HG03039 (cell line): ENCODE results near the gene SLC26A11.
"Not testable (repeated sequence)": the region's sequence is repeated elsewhere in the genome, so short reads cannot be mapped to it uniquely, and the experiment has no call there.

Experiments
- ATAC-seq: cut with Tn5 transposase; IDR thresholded peaks from one replicate; pipeline ENCODE4 v1.9.1; 2021; ENCODE audit warnings: mild to moderate bottlenecking, moderate library complexity; ENCODE audit not compliant: unreplicated experiment

The SLC26A11 gene

DNA sequence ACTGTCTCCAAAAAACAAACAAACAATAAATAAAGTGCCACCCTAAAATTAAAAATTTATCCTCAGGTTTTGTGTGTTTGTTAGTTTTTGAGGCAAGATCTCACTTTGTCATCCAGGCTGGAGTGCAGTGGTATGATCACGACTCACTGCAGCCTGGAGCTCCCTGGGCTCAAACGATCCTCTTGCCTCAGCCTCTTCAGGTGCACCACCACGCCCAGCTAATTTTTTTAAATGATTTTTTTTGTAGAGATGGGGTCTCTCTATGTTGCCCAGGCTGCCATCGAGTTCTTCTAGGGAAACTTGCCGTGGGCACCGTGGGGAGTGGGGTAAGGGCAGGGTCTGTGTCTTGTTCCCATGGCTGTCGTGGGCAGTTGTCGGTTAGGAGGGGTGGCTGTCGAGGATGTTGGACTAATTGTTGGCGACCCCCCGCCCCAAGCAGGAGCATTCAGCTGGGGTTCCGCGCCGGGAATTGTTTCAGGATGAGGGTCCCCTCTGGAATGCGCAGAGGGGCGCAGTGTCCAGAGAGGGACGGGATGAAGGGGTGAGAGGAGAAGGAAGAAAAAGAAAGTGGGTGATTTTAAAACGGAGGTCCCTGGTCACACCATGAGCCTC, 39.3 kb downstream of the SLC26A11 start:
- no peak for ATAC-seq

DNA sequence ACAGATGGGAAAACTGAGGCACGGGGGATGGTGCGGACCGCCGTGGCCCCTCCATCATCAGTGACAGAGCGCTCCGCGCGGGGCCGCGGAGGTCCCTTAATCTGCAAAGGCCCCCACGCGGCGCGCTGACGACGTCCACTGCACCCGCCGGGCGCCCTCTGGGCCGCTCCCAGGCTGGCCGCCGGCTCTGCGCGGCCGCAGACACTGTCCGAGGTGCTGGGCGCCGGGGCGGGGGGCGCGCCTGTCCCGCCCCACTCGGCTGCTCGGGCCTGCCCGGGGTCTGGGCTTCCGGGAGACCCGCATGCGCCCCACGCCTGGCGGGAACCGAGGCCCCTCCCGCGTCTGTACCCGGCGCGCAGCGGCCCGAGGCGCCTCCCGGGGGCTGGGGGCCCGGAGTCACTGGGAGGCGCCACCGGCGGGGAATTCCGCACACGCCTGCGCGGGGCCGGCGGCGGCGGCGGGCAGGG, 39.9 kb downstream of the SLC26A11 start:
- ATAC-seq, result peak; percentile 35

DNA sequence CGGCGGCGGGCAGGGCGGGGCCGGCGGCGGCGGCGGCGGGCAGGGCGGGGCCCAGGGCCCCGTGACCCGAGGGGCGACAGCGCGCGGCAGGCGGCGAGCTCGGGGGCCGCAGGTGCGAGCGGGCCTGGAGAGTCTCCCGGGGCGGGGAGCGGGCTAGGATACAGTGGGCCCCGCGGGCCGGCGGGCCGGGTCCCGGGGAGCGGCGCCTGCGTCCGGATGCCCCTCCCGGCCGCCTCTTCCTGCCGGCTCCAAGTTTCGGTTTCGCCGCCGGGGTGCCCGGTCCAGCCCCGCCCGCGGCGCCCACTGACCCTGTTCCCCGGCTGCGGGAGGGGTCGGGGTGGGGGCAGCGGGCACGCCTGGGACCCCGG, 40.5 kb downstream of the SLC26A11 start, which contains the start of gene RNF213:
TSS of gene RNF213 (plus strand) at position 62 of the 368 bp plus-strand sequence. CDS start 2,830 bp downstream, outside the sequence.
- ATAC-seq, result peak; percentile 26

DNA sequence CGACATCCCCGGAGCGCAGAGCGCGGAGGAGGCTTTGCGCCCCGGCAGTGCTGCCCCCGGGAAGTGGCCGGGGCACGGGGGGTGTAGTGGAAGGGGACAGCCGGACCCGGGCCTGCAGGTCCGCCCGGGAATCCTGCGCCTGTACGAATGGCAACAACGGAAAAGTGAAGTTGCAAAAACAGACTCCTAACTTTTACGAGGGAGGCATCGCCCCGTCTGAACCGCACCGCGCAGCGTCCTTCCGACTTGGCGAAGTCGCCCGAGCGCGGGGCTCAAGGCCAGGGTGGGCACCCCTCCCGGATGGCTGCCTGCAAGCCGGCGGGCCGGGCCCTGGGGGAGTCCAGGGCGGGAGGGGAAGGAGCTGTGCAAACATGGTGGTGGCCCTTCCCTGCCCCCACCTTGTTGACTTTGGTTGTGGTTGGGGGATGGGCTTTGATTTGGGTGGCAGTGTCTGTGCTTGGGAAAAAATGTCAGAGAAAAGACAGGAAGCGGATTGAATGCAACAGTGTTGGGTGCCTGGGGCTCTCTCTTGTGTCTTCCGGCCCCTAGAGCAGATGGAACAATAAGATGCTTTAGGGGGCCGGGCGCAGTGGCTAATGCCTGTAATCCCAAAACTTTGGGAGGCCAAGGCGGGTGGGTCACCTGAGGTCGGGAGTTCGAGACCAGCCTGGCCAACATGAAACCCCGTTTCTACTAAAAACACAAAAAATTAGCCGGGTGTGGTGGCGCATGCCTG, 41.1 kb downstream of the SLC26A11 start:
- ATAC-seq, result no peak

DNA sequence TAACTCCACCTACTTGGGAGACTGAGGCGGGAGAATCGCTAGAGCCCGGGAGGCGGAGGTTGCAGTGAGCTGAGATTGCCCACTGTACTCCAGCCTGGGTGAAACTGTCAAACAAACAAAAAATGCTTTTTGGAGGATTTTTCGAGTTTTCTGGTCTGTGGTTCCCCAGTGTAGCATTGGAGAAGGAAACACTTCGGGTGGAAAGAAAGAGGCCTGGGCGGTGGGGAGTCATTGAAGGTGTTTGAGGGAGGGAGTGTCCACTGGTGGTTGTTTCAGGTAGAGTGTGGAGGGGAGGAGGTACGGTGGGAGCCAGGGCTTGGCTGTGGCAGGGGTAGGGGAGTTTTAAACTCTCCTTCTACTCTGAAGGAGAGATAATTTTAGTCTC, 41.7 kb downstream of the SLC26A11 start:
- ATAC-seq, result no peak

DNA sequence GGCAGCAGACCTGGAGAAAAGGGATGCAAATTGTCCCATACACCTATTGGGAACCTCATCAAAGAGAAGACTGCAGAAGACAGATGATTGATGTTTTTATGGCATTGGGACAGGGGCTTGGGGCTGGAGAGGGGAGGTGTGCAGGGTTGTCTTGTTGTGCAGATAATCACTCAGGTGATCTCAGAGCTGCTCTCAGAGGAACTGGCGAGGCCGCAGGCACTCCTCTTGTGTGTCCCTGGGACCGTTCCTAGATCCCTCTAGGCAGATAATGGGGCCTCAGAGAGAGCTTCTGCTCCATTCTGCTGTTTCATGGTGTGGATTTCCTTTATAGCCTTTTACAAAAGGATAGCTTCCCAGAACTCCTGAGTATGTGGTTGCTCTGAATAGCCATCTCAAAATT, 42.1 kb downstream of the SLC26A11 start:
- no peak for ATAC-seq

DNA sequence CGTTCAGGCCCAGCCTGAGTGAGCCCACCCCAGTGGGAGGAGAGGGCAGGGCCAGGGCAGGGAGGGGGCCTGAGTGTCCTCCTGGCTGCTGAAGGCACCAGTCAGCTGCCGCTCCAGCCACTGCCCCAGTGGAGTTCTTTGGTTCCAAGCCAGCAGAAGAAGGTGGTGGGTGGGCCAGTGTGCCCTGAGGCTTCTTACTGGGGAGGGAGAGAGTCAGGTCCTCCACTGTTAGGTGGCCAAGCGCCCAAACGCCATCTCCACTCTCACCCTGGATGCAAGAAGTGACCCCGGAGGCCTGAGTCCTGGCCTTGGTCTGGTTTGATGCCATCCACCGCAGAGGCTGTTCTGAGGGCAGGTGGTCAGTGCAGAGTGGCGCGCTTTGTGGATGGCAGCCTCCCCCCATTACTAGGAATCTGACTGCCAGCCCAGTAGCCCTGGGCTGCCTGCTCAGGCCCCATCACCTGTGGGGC, 42.6 kb downstream of the SLC26A11 start:
- no peak for ATAC-seq

DNA sequence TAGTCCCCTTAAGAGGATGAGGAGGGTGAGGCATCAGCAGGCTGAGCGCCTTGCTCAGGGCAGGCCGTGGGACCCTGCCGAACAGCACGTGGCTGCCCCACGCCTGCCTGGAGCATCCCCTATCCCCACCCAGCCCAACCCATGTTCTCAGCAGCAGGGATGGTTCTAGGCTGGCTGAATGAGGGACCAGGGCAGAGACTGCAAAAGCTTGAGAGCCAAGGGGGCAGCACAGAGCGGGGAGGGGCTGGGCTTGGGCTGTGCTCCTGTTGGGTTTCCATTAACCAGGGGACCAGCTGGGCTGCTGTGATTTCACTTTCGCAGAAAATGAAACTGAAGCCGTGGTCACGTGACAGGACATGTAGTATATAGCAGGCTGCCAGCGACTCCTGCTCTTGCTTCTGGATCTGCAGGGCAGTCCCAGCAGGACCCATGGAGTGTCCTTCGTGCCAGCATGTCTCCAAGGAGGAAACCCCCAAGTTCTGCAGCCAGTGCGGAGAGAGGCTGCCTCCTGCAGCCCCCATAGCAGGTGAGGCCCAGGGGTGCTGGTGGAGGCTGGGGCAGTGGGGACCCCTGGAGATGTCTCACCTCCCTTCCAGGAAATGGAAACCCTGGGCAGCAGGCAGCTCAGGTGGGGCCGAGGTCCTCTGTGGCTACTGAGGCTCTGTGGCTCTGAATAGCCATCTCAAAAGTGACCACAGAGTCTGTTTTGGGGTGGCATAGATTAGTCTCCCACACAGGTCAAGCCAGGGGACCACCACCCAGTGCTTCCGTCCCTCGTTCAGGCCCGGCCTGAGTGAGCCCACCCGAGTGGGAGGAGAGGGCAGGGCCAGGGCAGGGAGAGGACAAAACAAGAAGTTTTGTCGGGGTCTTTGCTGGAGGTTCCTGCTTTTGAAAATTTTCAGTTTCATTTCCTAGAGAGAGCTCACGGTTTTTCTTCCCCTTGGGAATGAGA, 43.3 kb downstream of the SLC26A11 start:
- ATAC-seq, result no peak

DNA sequence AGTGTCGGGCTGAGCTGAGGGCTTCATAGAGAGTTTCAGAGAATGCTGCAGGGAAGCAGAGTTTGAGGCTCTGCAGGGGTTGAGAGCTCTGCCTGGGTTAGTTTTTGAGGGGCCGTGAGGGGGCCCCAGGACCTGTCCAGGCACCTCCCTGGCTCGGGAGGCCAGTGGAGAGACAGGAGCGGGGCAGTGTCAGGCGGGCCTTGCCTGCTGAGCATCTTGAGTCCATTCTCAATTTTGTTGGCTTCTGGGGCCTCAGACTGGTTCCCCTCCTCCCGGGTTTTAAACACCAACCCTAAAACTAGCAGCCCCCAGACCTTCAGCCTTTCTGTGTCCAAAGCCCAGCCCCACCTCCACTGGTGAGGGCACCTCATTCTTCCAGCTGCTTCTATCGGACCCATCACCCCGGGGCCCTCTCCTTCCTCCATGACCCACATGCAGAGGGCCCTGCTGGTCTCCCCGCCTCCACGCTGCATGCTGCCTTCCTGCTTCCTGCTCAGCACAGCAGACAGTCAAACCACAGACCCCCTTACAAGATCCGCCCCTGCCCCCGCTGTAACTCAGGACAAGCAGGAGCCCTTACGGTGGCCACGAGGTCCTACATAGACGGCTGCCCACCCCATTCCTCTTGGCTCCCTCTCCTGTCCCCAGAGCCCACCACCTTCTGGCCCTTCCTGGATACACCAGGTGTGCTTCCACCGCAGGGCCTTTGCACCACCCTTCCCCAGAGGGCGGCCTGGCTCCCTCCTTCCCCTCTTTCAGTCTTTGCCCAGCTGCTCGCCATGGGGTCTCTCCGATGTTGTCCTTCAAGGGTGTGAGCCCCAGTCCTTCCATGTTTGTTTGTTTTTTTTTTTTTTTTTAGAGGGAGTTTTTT, 44.2 kb downstream of the SLC26A11 start:
- no peak for ATAC-seq

DNA sequence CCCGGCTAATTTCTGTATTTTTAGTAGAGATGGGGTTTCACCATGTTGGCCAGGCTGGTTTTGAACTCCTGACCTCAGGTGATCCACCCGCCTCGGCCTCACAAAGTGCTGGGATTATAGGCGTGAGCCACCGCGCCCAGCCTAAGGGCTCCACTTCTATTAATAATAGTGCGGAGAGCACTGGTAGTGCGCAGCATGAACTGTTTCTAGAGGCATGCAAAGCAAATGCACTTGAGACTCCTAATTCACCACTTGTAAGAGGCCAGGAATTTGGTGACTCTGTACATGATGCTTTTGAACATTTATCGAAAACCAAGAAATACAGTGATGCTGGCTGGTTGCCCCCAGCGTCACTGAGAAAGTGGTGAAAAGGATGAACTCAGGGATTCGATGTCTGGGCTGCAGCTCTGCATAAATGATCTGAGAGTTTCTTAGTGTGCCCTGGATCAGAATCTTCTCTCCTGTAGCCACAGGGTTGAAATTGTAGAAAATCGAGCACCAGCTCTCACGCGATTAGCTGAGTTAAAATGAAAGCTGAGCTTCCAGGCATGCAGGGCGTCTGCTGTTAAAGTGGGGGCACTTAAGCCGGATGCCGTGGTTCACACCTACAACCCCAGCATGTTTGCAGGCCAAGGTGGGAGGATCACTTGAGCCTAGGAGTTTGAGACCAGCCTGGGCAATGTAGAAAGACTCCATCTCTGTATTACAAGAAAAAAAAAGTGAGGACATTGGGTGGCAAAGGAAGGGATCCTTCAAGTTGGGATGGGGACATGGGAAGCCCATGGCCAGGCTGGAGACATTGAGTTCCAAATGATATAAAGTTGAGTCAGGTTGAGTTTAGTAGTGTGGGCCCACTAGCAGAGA, 45.2 kb downstream of the SLC26A11 start:
- no peak for ATAC-seq

DNA sequence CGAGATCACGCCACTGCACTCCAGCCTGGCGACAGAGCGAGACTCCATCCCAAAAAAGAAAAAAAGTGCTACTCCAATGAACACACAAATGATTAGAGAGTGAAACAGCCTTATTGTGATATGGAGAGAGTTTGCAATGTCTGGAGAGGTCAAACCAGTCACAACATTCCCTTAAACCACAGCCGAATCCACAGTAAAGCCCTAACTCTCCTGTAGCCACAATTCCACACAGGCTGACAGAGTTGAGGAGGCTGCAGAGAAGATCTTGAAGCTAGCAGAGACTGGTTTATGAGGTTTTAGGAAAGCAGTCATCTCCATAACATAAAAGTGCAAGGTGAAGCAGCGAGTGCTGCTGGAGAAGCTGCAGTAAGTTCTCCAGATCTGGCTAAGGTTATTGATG, 47.2 kb downstream of the SLC26A11 start:
- no peak for ATAC-seq

DNA sequence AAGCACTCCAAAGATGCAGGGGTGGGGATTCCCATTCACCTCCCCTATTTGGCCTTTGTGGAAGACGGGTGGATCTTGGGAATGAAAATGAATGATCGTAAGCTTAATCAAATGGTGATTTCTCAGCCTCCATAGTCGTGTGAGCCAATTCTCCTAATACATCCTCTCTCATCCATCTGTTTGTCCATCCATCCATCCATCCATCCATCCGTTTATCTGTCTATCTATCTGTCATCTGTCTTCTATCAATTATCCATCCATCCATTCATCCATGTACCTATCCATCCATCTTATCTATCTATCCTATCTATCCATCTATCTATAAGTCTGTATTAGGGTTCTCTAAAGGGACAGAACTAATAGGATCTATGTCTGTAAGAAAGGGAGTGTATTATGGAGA, 48.2 kb downstream of the SLC26A11 start:
- ATAC-seq, result no peak

DNA sequence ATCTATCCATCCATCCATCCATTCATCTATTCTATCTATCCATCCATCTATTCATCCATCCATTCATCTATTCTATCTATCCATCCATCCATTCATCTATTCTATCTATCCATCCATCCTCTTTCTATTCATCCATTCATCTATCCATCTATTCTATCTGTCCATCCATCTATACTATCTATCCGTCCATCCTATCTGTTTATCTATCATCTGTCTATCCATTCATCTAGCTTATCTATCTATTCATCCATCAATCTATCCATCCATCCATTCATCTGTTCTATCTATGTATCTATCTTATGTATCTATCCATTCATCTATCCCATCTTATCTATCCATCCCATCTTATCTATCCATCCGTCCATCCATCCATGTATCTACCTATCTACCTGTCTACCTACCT, 49.2 kb downstream of the SLC26A11 start:
- no peak for ATAC-seq

DNA sequence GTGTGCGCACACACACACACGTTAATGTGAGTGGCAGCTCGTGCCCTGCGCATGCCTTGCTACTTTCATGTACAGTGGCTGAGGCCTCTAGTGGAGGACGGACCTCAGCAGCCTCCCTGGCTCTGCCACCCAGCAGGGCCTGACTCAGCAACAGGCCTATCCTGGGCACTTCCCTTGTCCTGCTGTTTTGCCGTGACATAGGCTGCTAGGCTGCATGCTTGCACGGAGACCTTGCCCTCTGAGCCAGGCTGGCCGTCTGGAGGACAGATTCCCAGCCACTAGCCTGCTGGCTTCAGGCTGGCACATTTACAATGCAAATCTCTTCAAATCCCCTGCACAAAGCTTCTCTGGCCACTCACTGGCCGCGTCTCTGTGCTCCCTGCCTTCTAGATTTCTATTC, 49.9 kb downstream of the SLC26A11 start:
- no peak for ATAC-seq

DNA sequence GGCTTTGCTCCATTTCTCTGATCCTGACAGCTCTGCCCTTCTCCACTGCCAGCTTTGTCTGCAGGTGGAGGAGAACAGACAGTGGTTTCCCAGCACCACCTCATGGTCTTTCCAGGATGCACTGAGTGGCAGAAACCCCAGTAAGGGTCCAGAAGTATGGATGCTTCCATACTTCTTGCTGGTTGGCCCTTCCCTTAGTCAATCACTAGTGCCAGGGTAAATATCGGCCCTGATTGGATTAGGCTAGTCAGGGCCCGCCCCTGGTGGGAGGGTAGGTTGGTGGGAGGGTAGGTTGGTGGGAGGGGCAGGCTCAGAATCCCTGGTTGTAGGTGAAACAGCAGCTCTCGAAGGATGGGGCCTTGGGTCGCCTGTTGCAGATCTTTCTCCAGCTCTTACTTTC, 50.6 kb downstream of the SLC26A11 start:
- no peak for ATAC-seq

DNA sequence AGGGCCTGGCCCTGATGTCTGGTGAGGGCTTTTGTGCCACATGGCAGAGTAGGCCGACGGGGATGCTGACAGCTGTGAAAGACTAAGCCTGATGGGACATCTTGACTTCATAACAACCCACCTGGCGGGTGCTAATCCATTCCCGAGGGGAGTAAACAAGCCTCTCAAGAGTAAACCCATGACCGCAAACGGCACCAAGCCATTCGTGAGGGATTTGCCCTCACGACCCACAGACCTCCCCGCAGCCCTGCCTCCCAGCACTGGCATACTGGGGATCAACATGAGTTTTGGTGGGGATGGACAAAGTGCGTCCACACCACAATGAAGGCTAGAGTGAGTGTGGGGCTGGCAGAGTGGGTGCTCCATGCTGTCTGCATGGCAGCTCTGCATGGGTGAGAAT, 52.1 kb downstream of the SLC26A11 start:
- ATAC-seq, result no peak

DNA sequence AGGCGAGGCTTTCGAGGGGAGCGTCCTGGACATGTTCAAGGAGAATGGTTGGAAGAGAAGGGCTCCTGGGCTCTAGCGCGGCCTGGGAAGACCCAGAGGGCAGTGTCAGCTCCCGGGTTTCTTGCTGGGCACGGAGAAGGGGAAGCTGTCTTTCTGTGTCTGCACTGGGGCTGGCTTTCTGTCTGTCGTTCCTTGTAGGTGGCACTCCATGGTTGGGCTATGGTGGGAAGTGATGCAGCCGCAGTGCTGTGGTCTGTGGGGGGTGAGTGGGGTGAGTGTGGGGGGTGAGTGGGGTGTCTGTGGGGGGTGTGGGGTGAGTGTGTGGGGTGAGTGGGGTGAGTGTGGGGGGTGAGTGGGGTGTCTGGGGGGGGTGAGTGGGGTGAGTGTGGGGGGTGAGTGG, 54.1 kb downstream of the SLC26A11 start:
- no peak for ATAC-seq

DNA sequence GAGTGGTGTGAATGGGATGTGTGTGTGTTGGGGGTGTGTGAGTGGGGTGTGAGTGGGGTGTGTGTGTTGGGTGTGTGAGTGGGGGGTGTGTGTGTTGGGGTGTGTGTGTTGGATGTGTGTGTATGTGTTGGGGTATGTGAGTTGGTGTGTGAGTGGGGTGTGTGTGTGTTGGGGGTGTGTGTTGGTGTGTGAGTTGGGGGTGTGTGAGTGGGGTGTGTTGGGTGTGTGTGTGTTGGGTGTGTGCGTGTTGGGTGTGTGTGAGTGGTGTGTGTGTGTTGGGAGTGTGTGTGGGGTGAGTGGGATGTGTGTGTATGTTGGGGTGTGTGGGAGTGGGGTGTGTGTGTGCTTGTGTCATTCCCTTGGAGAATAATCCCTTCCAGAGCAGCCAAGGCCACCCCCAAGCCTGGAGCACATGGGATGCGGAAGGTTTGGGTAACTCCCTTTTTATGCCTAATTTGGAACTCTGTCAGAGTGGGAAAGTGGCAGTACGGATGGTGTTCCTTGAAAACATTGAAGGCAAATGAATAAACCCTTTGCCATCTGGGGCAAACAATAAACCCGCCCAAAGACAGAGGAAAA, 54.7 kb downstream of the SLC26A11 start:
- no peak for ATAC-seq

DNA sequence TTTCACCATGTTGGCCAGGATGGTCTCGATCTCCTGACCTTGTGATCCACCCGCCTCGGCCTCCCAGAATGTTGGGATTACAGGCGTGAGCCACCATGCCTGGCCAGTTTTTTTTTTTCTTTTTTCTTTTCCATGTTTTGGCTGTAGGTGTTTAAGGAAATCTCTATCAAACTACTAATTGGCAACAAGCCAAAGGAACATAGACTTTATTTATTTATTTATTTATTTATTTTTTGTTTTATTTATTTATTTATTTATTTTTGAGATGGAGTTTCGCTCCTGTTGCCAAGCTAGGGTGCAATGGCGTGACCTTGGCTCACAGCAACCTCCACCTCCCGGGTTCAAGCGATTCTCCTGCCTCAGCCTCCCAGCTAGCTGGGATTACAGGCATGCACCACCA, 55.6 kb downstream of the SLC26A11 start:
- ATAC-seq, result not testable (repeated sequence)
